Measurements from ENCODE around the gene IKZF3.
"Not testable (repeated sequence)": the region's sequence is repeated elsewhere in the genome, so short reads cannot be mapped to it uniquely, and the experiment has no call there.

The IKZF3 gene

DNA sequence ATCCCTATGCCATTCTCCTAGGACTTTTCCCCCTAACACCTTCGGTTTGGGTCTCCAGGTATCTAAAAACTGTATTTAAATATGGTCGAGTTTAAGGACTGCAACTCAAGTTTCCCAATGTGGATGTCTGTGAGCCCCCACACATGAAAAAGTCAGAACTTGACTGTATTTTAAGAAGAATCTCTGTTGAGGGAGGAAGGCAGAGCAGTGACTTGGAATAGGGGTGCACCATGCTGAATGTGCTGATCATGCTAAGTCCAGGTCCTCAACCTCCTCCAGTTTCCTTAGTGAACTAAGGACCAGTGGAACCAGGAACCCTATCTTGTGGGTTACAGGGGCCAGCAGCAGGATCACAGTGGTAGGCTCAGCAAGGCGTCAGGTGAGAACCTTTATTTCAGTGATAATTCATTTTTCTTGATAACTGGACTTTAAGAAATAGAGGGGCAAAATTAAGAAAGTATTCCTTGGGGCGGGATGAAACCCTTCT is 106.9 kb downstream of the IKZF3 start:
- DNase-seq: no peak

- no peak for DNase-seq
These were observed 107.6 kb downstream of the IKZF3 start for GRCh38 chr17:39756380-39757079.

GRCh38 chr17:39755554-39756379 is 108.3 kb downstream of the IKZF3 start:
- no peak for DNase-seq

- peak in 2 of 58 donors; percentile 21 to 35 for DNase-seq
These were observed 109.1 kb downstream of the IKZF3 start for GRCh38 chr17:39754958-39755553.

DNA sequence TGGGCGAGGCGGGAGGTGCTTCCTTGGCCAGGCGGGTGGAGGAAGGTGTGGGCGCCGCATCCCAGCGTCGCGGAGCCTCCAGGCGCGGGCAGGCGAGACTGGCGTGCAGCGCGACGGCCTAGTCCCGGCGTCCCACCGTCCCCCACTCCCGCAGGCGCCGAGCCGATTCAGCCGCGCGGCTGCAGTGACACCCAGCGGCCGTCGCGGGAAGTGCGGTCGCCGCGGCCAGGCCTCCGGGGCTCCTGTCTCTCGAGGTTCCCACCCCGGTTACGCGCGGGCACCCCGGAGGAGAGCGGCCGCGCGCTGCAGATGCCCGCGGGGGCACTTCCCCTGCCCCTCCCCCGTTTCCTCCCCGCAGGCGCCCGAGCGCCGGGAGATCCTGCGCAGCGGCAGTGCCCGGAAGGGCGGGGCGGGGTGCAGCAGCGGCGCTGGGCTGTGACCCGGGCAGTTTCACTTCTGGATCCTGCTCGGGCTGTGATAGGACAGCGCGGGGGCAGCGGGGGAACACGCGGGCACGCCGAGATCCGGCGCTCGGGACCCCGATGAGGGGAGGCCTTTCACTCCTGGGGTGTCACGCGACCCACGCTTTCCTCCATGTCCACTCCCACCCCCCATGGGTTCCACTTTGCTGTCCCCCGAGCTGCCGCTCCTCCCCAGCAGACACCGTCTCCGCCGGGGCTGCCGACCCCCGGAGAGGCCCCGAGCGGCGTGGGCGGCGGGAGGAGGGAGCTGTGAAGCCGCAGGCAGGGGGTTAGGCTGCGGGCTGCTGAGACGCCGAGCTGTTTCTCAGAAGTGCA is 109.8 kb downstream of the IKZF3 start:
- DNase-seq: peak; percentile 35 to 89 (median 80)

DNA sequence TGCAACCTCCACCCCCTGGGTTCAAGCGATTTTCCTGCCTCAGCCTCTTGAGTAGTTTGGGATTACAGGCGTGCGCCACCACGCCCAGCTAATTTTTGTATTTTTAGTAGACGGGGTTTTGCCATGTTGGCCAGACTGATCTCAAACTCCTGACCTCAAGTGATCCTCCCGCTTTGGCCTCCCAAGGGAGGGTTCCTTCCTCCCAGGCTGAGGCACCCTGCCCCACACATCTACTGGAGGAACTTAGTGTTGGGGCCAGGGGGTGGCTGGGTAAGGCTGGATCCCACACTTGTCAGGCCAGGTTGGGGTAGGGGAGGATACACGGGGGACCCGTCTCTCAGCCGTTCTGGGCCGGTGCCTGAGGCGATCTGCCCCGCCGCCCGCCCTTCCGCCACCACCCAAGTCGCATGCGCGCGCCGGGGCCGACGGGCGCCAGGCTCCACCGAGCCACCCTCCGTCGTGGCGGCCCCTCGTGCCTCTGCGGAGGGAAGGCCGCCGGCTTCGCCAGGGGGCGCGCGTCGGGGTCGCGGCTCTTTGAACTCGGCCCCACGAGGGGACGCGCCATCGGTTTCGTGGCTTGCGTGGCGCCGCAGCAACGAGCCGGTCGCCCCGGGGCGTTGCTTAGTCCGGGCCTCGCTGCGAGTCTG is 110.5 kb downstream of the IKZF3 start:
- peak in 9 of 58 donors; percentile 45 to 71 (median 55) for DNase-seq

- DNase-seq: no peak
These were observed 111.8 kb downstream of the IKZF3 start for GRCh38 chr17:39752241-39752881.

GRCh38 chr17:39751637-39752036 is 112.5 kb downstream of the IKZF3 start:
- no peak for DNase-seq

DNA sequence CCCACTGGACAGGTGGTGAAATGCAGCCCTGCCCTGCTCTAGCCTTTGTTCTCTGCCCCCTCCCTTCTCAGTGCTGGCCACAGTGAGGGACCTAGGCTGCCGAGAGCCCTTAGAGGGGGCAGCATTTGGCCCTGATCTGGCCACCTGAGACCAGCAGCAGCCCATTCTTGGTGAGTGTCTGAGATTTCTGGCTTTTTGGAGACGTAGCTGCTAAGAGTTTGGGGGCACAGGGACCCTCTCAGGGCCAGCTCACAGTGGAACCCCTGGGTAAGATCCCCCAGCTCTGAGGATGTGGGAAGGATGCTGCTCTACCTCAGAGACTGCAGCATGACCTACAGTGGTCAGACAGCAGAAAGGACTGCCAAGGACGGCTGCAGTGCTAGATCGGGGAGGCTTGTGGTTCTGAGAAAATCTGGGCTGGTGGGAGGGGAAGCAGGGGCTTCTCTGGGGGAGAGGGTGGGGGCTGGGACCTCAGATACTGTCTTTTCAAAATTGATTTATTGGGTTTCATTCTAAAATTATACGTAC is 113.0 kb downstream of the IKZF3 start:
- DNase-seq: no peak

DNA sequence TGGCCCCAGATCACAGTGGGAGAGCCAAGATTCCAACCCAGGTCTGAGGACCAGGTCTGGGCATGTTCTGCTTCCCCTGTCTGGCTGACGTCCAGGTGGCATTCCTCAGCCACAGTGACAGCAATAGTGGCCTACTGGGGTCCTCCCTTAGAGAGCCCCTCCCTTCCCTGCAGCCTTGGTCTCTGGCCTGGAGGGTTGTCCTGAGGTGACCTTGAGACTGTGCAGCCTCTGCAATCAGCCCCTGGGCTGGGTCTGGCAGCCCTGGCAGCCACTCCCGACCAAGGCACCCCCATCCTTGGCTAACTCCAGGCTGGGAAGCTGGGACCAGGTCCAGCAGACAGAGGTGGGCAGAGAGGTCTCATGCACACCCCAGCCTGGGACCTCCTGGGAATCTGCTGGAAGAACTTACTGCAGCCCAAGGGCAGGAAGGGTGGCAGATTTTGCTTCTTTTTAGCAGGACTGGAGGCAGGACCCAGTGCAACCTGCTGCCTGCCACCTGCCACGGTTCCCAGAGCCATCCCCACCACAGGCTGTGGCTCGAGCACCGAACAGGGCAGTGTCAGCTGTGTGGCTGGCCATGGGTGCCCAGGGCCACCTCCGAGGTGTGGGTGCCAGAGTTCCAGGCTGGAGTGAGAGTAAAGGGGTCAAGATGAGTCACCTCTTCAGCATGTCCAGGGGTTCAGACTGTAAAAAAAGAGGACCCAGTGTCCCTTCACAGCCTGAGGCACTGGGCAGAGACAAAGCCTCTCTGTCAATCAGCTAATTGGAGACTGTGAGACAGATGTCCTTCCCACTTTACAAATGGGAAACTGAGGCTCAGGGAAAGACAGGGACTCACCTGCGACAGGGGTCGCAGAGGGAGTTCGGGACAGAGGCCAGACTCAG is 113.7 kb downstream of the IKZF3 start:
- no peak for DNase-seq

DNA sequence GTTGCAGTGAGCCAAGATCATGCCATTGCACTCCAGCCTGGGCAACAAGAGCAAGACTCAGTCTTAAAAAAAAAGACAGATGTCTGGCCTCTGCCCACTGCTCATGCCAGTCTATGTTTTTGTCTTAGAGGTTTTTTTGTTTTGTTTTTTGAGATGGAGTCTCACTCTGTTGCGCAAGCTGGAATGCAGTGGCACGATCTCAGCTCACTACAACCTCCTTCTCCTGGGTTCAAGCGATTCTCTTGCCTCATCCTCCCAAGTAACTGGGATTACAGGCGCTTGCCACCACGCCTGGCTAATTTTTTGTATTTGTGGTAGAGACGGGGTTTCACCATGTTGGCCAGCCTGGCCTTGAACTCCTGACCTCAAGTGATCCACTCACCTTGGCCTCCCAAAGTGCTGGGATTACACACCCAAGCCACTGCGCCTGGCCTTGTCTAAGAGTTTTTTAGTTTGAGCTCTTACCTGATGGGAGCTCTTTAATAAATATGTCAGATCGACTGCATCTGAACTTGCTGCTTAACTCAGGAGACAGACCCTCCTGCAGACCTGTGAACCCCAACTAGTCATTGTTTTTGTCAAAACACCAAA is 115.6 kb downstream of the IKZF3 start:
- DNase-seq: not testable (repeated sequence)

DNA sequence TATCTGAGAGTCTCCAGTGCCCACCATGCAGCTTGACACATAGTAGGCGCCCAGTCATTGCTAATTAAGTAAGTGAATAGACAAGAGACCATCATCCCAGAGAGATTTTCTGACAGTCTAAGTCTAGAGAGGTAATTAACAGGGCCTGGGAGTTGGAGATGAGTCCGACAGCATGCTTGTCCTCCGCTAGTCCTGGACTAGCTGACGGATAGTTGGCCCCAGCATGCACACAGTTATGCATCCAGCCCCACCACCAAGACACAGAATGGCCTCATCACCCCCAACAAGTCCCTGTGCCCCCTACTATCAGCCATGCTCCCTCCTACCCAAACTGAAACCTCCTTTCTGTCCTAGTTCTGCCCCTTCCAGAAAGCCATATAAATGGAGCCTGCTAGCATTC is 116.4 kb downstream of the IKZF3 start:
- DNase-seq: no peak

GRCh38 chr17:39746145-39746461 is 118.0 kb downstream of the IKZF3 start:
- DNase-seq: no peak

- DNase-seq: no peak
These were observed 118.6 kb downstream of the IKZF3 start for GRCh38 chr17:39745335-39746144.

- DNase-seq: no peak
These were observed 119.3 kb downstream of the IKZF3 start for GRCh38 chr17:39744836-39745215.

GRCh38 chr17:39744075-39744835 is 119.9 kb downstream of the IKZF3 start:
- DNase-seq: no peak

- no peak for DNase-seq
These were observed 121.2 kb downstream of the IKZF3 start for GRCh38 chr17:39742856-39743436.

Measured in anterior cingulate cortex (tissue), 58 donors.